PC-9 (cell line): ENCODE results near the gene SDC1. TPM values are rescaled to one million over a fixed set of nuclear protein-coding genes. Genes with fewer than 3 reads are reported as not detected.

Source experiments
- BruUV-seq: library from RNA; stranded (reverse); fragments of 400-500 nt; replicated peaks from 2 replicates; lab custom pipeline; 2021; lab: Mats Ljungman, UMichigan
- CTCF ChIA-PET: fragments of 300-600 bp; sonication (Branson Sonifier 250); formaldehyde crosslinking; loops from one replicate; lab custom pipeline; 2022; ENCODE audit warnings: antibody characterized with exemption; lab: Charles Lee
- POLR2A ChIA-PET: fragments of 300-600 bp; sonication (Branson Sonifier 250); formaldehyde crosslinking; loops from one replicate; lab custom pipeline; 2022; ENCODE audit warnings: antibody characterized with exemption; ENCODE audit not compliant: unreplicated experiment; lab: Charles Lee
- DNase-seq, 2 experiments: peaks; one replicate each; pipeline versions ENCODE4 v3.0.0 to v3.0.0-alpha.2; 2015 to 2022; ENCODE audit warnings: mixed read lengths in 1 of 2
- H2AFZ ChIP-seq: fragments of 200-600 bp; sonication (generic); 2 replicates; pipeline ENCODE4 v1.8.1; 2017; ENCODE audit warnings: antibody characterized with exemption
- H3F3A ChIP-seq: fragments of 200-600 bp; sonication (generic); 2 replicates; pipeline ENCODE4 v1.8.1; 2017; ENCODE audit warnings: antibody characterized with exemption, mild to moderate bottlenecking, low read depth; ENCODE audit not compliant: insufficient read depth
- H3K27ac ChIP-seq: fragments of 200-600 bp; sonication (generic); 2 replicates; pipeline ENCODE4 v1.6.1; 2016; ENCODE audit warnings: mixed run types
- H3K27me3 ChIP-seq: fragments of 200-600 bp; sonication (generic); 2 replicates; pipeline ENCODE4 v1.6.1; 2016; ENCODE audit warnings: low read depth, mixed run types; ENCODE audit not compliant: insufficient read depth
- H3K36me3 ChIP-seq: fragments of 200-600 bp; sonication (generic); 2 replicates; pipeline ENCODE4 v1.6.1; 2016; ENCODE audit warnings: low read depth, mixed run types
- H3K4me1 ChIP-seq: fragments of 200-600 bp; sonication (generic); replicated peaks from 2 replicates; pipeline ENCODE4 v1.6.1; 2016; ENCODE audit warnings: mixed run types; ENCODE audit not compliant: insufficient read depth
- H3K4me2 ChIP-seq: fragments of 200-600 bp; sonication (generic); 2 replicates; pipeline ENCODE4 v1.6.1; 2017; ENCODE audit warnings: mixed run types
- H3K4me3 ChIP-seq: fragments of 200-600 bp; sonication (generic); 2 replicates; pipeline ENCODE4 v1.6.1; 2016; ENCODE audit warnings: mixed run types
- H3K79me2 ChIP-seq: fragments of 200-600 bp; sonication (generic); 2 replicates; pipeline ENCODE4 v1.6.1; 2017; ENCODE audit warnings: low read depth, mixed run types
- H3K9me2 ChIP-seq: fragments of 200-600 bp; sonication (generic); 2 replicates; pipeline ENCODE4 v1.8.1; 2017; ENCODE audit warnings: mild to moderate bottlenecking; ENCODE audit not compliant: insufficient read depth
- H3K9me3 ChIP-seq: fragments of 200-600 bp; sonication (generic); 2 replicates; pipeline ENCODE4 v1.8.1; 2016; ENCODE audit warnings: low read depth; ENCODE audit not compliant: insufficient read depth
- H4K20me1 ChIP-seq: fragments of 200-600 bp; sonication (generic); 2 replicates; pipeline ENCODE4 v1.8.1; 2017; ENCODE audit not compliant: insufficient read depth
- EZH2 ChIP-seq: fragments of 200-600 bp; sonication (generic); IDR thresholded peaks from 2 replicates; pipeline ENCODE4 v1.8.0; 2017; ENCODE audit warnings: antibody characterized with exemption, low read depth
- intact Hi-C: fragments of 100-400 bp; cut with micrococcal nuclease; formaldehyde crosslinking; loops from one replicate; pipeline ENCODE4 v1.10.0; 2022; ENCODE audit not compliant: unreplicated experiment
- total RNA-seq: library from RNA; stranded (reverse); gene quantifications from 2 replicates; pipeline ENCODE4 v1.2.3, GENCODE V29; 2021
- TF ChIP-seq, protein P1 (sequence below): fragments of 200-600 bp; sonication (generic); conservative IDR thresholded peaks from 2 replicates; pipeline ENCODE4 v1.6.1; 2017; ENCODE audit warnings: mixed run types, antibody characterized with exemption, mild to moderate bottlenecking, moderate library complexity

The SDC1 gene
- total RNA-seq, 1 experiment from 2014 or later: 128 TPM

DNA sequence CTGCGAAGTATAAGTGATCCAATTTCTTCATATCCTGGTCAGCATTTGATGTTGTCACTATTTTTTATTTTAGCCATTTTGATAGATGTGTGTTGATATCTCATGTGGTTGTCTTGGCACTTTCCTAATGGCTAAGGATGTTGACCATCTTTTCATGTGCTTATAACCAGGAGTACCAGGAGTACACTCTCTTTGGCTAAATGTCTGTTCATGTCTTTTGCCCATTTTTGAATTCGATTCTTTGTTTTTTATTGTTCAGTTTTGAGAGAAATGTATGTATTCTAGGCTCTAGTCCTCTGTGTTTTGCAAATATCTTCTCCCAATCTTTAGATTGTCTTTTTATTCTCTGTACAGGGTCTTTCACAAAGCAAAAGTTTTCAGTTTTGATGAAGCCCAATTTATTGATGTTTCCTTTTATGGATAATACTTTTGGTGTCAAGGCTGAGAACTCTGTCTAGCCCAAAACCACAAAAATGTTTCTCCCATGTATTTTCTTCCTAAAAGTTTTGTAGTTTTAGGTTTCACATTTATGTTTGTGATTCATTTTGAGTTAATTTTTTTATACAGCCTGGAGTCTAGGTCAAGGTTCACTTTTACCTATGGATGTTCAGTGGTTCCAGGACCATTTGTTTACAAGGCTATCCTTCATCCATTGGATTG, 65.4 kb downstream of the SDC1 start:
- intact Hi-C loops: no loop called here
- H3K36me3 ChIP-seq: no peaks in the 10 kb centered on the region

DNA sequence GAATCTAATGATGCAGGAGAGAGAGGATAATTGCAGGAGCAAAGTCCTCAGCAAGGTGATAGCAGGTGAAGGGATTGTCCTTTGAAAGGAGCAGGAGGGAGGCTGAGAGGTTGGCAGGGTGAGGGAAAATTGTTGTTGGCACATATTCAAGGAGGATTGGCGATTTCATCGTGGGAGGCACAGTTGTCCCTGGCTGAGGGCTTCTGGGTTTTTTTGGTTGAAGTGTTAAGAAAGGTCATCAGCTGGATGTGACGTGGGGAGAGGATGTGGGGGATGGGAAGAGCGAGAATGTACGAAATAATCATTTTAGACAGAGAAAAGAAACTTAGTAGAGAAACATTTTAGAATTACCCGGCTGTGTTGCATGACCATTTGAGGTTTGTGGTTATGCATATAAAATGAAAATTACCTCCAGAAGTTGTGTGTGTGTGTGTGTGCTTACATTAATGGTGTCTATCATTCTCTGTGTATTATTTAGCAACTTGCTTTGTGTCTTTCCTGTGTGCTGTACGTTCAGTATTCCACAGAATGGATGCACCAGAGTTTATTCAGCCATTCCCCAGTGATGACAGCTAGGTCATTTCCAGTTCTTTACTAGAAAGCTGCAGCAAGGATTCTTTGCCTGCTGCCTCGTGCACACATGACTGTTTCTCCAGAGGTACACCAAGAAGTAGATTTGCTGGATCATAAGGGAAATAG, 67.6 kb downstream of the SDC1 start:
- no peak overlapping the region for H2AFZ ChIP-seq
- H3K79me2 ChIP-seq: no peaks in the 10 kb centered on the region
- H3K9me2 ChIP-seq: no peaks in the 10 kb centered on the region
- H3F3A ChIP-seq: no peaks in the 10 kb centered on the region
- intact Hi-C loops: no loop called here
- H3K4me3 ChIP-seq: no peak overlapping the region
- no peak for TF ChIP-seq EZH2
- TF ChIP-seq, protein P1, sequence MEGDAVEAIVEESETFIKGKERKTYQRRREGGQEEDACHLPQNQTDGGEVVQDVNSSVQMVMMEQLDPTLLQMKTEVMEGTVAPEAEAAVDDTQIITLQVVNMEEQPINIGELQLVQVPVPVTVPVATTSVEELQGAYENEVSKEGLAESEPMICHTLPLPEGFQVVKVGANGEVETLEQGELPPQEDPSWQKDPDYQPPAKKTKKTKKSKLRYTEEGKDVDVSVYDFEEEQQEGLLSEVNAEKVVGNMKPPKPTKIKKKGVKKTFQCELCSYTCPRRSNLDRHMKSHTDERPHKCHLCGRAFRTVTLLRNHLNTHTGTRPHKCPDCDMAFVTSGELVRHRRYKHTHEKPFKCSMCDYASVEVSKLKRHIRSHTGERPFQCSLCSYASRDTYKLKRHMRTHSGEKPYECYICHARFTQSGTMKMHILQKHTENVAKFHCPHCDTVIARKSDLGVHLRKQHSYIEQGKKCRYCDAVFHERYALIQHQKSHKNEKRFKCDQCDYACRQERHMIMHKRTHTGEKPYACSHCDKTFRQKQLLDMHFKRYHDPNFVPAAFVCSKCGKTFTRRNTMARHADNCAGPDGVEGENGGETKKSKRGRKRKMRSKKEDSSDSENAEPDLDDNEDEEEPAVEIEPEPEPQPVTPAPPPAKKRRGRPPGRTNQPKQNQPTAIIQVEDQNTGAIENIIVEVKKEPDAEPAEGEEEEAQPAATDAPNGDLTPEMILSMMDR: no peak
- no peak for DNase-seq
- no TSS peak for BruUV-seq
- no peaks in the 10 kb centered on the region for H3K36me3 ChIP-seq
- no peaks in the 10 kb centered on the region for H3K27me3 ChIP-seq
- ChIA-PET POLR2A (interaction anchor here (0.7 kb wide), 1 partner anchor 126 kb away, joined by 3 read pairs; no protein-coding TSS in a partner anchor), CTCF (no interaction called here)
- H3K27ac ChIP-seq: no peak overlapping the region
- H4K20me1 ChIP-seq: no peaks in the 10 kb centered on the region
- H3K4me2 ChIP-seq: no peak overlapping the region
- no peaks in the 10 kb centered on the region for H3K9me3 ChIP-seq
- H3K4me1 ChIP-seq: no peaks in the 10 kb centered on the region

More for the DNA sequence above, 65.4 kb downstream of the SDC1 start:
- no peaks in the 10 kb centered on the region for H4K20me1 ChIP-seq
- POLR2A ChIA-PET: no interaction called here
- no peaks in the 10 kb centered on the region for H3K9me3 ChIP-seq
- H3K4me1 ChIP-seq: no peaks in the 10 kb centered on the region
- H3K79me2 ChIP-seq: no peaks in the 10 kb centered on the region
- DNase-seq: no peak
- peaks cover 13% of the 10 kb centered on the region for H3F3A ChIP-seq
- TF ChIP-seq EZH2: no peak
- TF ChIP-seq, protein P1: no peak
- BruUV-seq: no TSS peak
- CTCF ChIA-PET: no interaction called here
- no peak overlapping the region for H3K27ac ChIP-seq
- H3K9me2 ChIP-seq: no peaks in the 10 kb centered on the region
- H3K4me2 ChIP-seq: no peak overlapping the region
- no peaks in the 10 kb centered on the region for H3K27me3 ChIP-seq
- H3K4me3 ChIP-seq: no peak overlapping the region
- H2AFZ ChIP-seq: no peak overlapping the region

DNA sequence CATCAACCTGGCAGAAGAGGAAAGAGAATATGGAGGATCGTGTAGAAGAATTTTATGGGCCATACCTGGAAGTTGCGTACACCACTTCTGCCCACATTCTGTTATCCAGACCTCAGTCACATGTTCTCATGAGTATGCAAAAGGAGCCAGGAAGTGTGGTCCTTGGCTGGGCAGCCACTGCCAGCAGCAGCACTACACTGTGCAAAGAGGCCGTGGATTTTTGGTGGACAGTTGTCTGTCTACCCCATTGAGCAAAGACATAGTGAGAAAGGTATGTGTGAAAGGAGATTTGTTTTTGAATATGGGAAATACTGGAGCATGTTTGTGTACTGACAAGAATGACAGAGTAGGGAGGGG, 68.1 kb downstream of the SDC1 start:
- DNase-seq: no peak
- Histone ChIP-seq H3K79me2 (no peaks in the 10 kb centered on the region), H3K27me3 (no peaks in the 10 kb centered on the region), H2AFZ (no peak overlapping the region), H3K9me2 (no peaks in the 10 kb centered on the region), H3F3A (no peaks in the 10 kb centered on the region), H3K4me2 (no peak overlapping the region), H3K4me3 (no peak overlapping the region), H3K4me1 (no peaks in the 10 kb centered on the region), H4K20me1 (no peaks in the 10 kb centered on the region), H3K27ac (no peak overlapping the region), H3K36me3 (no peaks in the 10 kb centered on the region), H3K9me3 (no peaks in the 10 kb centered on the region)
- CTCF ChIA-PET: no interaction called here
- POLR2A ChIA-PET: no interaction called here
- no peak for TF ChIP-seq EZH2
- TF ChIP-seq, protein P1: no peak
- BruUV-seq: no TSS peak
- intact Hi-C loops: no loop called here
